ENCODE results near the gene RAB10. TPM values are rescaled to one million over a fixed set of nuclear protein-coding genes. Genes with fewer than 3 reads are reported as not detected.

RAB10 gene
- total RNA-seq, 1 donor from 2014 or later: 238 TPM

GRCh38 chr2:26033270-26033817 is 540 bp upstream of the RAB10 start:
- Histone ChIP-seq H3K4me1 (peaks cover 8% of the 10 kb centered on the region), H3K9me3 (ENCODE audit: low read depth) (no peaks in the 10 kb centered on the region), H3K27me3 (no peaks in the 10 kb centered on the region), H2AFZ (replicated peaks) (peak overlapping the region; percentile 90), H3K79me2 (ENCODE audit: low read depth) (peaks cover 50% of the 10 kb centered on the region), H3K4me3 (peak overlapping the region; percentile 96), H3K27ac (peak overlapping the region; percentile 92), H4K20me1 (ENCODE audit: low read depth) (peaks cover 42% of the 10 kb centered on the region), H3F3A (ENCODE audit: low read depth) (peaks cover 14% of the 10 kb centered on the region), H3K36me3 (no peaks in the 10 kb centered on the region), H3K4me2 (peak overlapping the region; percentile 84), H3K9ac (peak overlapping the region; percentile 46)
- Mint-ChIP-seq H3K27ac (peak overlapping the region; percentile 94), H3K36me3 (peaks cover 5% of the 10 kb centered on the region), H3K27me3 (ENCODE audit: insufficient read depth, low read depth) (peaks cover 2% of the 10 kb centered on the region), H3K9me3 (no peaks in the 10 kb centered on the region), H3K4me1 (peaks cover 10% of the 10 kb centered on the region), H3K4me3 (peak overlapping the region; percentile 97)
- DNase-seq (ENCODE audit: low spot score): peak; percentile 94
- no peak for TF ChIP-seq EZH2phosphoT487 (IDR thresholded peaks at IDR 0.05)
- TF ChIP-seq CTCF (IDR thresholded peaks at IDR 0.05): no peak
- no peak for TF ChIP-seq EZH2 (IDR thresholded peaks at IDR 0.05)

- Histone ChIP-seq H3K36me3 (no peaks in the 10 kb centered on the region), H3K4me2 (peak overlapping the region; percentile 92), H3K9ac (peak overlapping the region; percentile 66), H3K9me3 (ENCODE audit: low read depth) (no peaks in the 10 kb centered on the region), H2AFZ (replicated peaks) (peak overlapping the region; percentile 60), H3F3A (ENCODE audit: low read depth) (peaks cover 14% of the 10 kb centered on the region), H3K4me1 (peaks cover 8% of the 10 kb centered on the region), H3K27me3 (no peaks in the 10 kb centered on the region), H3K4me3 (peak overlapping the region; percentile 96), H3K27ac (peak overlapping the region; percentile 86), H4K20me1 (ENCODE audit: low read depth) (peaks cover 54% of the 10 kb centered on the region), H3K79me2 (ENCODE audit: low read depth) (peaks cover 63% of the 10 kb centered on the region)
- peaks cover 2% of the 10 kb centered on the region for H3K27me3 Mint-ChIP-seq (ENCODE audit: insufficient read depth, low read depth)
- H3K4me3 Mint-ChIP-seq: peak overlapping the region; percentile 97
- TF ChIP-seq EZH2 (IDR thresholded peaks at IDR 0.05) (no peak), EZH2phosphoT487 (IDR thresholded peaks at IDR 0.05) (no peak), CTCF (IDR thresholded peaks at IDR 0.05) (no peak)
- DNase-seq (ENCODE audit: low spot score): peak; percentile 36
- H3K9me3 Mint-ChIP-seq: no peaks in the 10 kb centered on the region
- H3K27ac Mint-ChIP-seq: peak overlapping the region; percentile 36
- H3K4me1 Mint-ChIP-seq: peaks cover 10% of the 10 kb centered on the region
- peaks cover 5% of the 10 kb centered on the region for H3K36me3 Mint-ChIP-seq
Measured at GRCh38 chr2:26034637-26034992, 731 bp downstream of the RAB10 start.

DNA sequence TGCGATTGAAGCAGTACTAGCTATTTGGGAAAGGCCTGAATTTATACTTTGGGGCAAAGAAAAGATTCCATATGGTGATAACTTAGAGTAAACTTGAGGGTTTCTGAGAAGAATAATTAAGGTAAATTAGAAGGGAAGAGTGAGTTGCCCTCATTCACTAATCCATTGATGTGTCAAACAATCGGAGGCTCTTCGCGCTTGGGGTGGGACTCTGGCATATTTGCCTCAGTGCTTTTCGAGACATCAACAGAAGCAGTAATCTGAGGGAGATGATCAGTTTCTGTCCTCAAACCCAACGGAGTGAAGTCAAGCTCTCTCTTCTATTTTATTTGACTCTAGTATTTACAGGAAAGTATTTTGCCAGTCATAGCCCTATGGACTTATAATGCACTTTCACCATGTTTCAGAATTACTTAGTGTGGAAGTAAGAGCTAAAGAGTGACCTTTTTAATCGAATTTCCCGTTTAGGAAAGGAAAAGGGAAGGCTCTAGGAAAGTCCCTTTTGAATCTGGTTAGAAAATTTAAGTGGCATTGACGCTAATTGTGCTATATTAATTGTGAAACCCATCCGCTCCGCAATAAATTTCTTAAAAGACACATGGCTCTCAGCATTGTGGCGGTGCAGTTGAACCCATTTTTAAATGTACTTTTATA is 1.3 kb downstream of the RAB10 start:
- Histone ChIP-seq H3K79me2 (ENCODE audit: low read depth) (peaks cover 69% of the 10 kb centered on the region), H3K9me3 (ENCODE audit: low read depth) (no peaks in the 10 kb centered on the region), H3K9ac (peak overlapping the region; percentile 66), H3K4me1 (peaks cover 8% of the 10 kb centered on the region), H4K20me1 (ENCODE audit: low read depth) (peaks cover 61% of the 10 kb centered on the region), H3K27me3 (no peaks in the 10 kb centered on the region), H3K4me2 (peak overlapping the region; percentile 92), H3K4me3 (peak overlapping the region; percentile 96), H3K27ac (no peak overlapping the region), H3K36me3 (no peaks in the 10 kb centered on the region), H2AFZ (replicated peaks) (no peak overlapping the region), H3F3A (ENCODE audit: low read depth) (peaks cover 14% of the 10 kb centered on the region)
- Mint-ChIP-seq H3K27ac (peak overlapping the region; percentile 36), H3K9me3 (no peaks in the 10 kb centered on the region), H3K4me3 (peak overlapping the region; percentile 97), H3K4me1 (peaks cover 10% of the 10 kb centered on the region), H3K27me3 (ENCODE audit: insufficient read depth, low read depth) (peaks cover 2% of the 10 kb centered on the region), H3K36me3 (peaks cover 7% of the 10 kb centered on the region)
- DNase-seq (ENCODE audit: low spot score): peak; percentile 53
- TF ChIP-seq CTCF (IDR thresholded peaks at IDR 0.05) (no peak), EZH2phosphoT487 (IDR thresholded peaks at IDR 0.05) (no peak), EZH2 (IDR thresholded peaks at IDR 0.05) (no peak)
